ENCODE data around the gene ERN1. TPM values are rescaled to one million over a fixed set of nuclear protein-coding genes. Genes with fewer than 3 reads are reported as not detected.
A peak's percentile ranks its signal among the peaks of the same experiment; 100 is the strongest.

The ERN1 gene
- total RNA-seq, 1 donor from 2014 or later: 52.1 TPM

- H3K27me3 Mint-ChIP-seq: no peaks in the 10 kb centered on the region
- H3K36me3 Mint-ChIP-seq (ENCODE audit: low read depth): peaks cover 83% of the 10 kb centered on the region
- H3K9me3 Mint-ChIP-seq: peaks cover 14% of the 10 kb centered on the region
- peaks cover 28% of the 10 kb centered on the region for H3K4me1 Mint-ChIP-seq
- DNase-seq: no peak
- H3K27ac Mint-ChIP-seq: peak overlapping the region; percentile 29
- H3K4me3 Mint-ChIP-seq: no peak overlapping the region
- intact Hi-C loops (cut with micrococcal nuclease): no loop called here
These were observed 55.9 kb downstream of the ERN1 start for GRCh38 chr17:64073771-64074703.

- intact Hi-C loops (cut with micrococcal nuclease): no loop called here
- Mint-ChIP-seq H3K9me3 (peaks cover 16% of the 10 kb centered on the region), H3K27ac (no peak overlapping the region), H3K4me3 (no peak overlapping the region), H3K4me1 (peaks cover 32% of the 10 kb centered on the region), H3K27me3 (no peaks in the 10 kb centered on the region), H3K36me3 (ENCODE audit: low read depth) (peaks cover 84% of the 10 kb centered on the region)
- DNase-seq: no peak
These were observed 58.8 kb downstream of the ERN1 start for GRCh38 chr17:64071111-64071510.

GRCh38 chr17:64070213-64070612 lies 59.7 kb downstream of the ERN1 start:
- H3K27ac Mint-ChIP-seq: no peak overlapping the region
- no peak for DNase-seq
- H3K36me3 Mint-ChIP-seq (ENCODE audit: low read depth): peaks cover 83% of the 10 kb centered on the region
- peaks cover 30% of the 10 kb centered on the region for H3K4me1 Mint-ChIP-seq
- H3K4me3 Mint-ChIP-seq: no peak overlapping the region
- intact Hi-C loops (cut with micrococcal nuclease): no loop called here
- H3K27me3 Mint-ChIP-seq: no peaks in the 10 kb centered on the region
- peaks cover 16% of the 10 kb centered on the region for H3K9me3 Mint-ChIP-seq

- intact Hi-C loops (cut with micrococcal nuclease): loop anchor here (5.0 kb wide), 1 partner anchor 42 kb away; no protein-coding TSS in a partner anchor
- Mint-ChIP-seq H3K4me3 (no peak overlapping the region), H3K9me3 (peaks cover 16% of the 10 kb centered on the region), H3K27me3 (no peaks in the 10 kb centered on the region), H3K27ac (no peak overlapping the region), H3K4me1 (peaks cover 36% of the 10 kb centered on the region), H3K36me3 (ENCODE audit: low read depth) (peaks cover 86% of the 10 kb centered on the region)
- DNase-seq: no peak
These were observed 60.8 kb downstream of the ERN1 start for GRCh38 chr17:64069143-64069542.

- peak overlapping the region; percentile 92 for H3K27ac Mint-ChIP-seq
- intact Hi-C loops (cut with micrococcal nuclease): loop anchor here (5.0 kb wide), 1 partner anchor 40 kb away; no protein-coding TSS in a partner anchor
- H3K36me3 Mint-ChIP-seq (ENCODE audit: low read depth): peaks cover 89% of the 10 kb centered on the region
- no peaks in the 10 kb centered on the region for H3K27me3 Mint-ChIP-seq
- H3K4me3 Mint-ChIP-seq: peak overlapping the region; percentile 39
- peaks cover 16% of the 10 kb centered on the region for H3K9me3 Mint-ChIP-seq
- DNase-seq: no peak
- peaks cover 46% of the 10 kb centered on the region for H3K4me1 Mint-ChIP-seq
These were observed 62.3 kb downstream of the ERN1 start for GRCh38 chr17:64067657-64068056.

- Mint-ChIP-seq H3K9me3 (peaks cover 16% of the 10 kb centered on the region), H3K27ac (peak overlapping the region; percentile 92), H3K4me3 (peak overlapping the region; percentile 39), H3K4me1 (peaks cover 53% of the 10 kb centered on the region), H3K36me3 (ENCODE audit: low read depth) (peaks cover 85% of the 10 kb centered on the region), H3K27me3 (no peaks in the 10 kb centered on the region)
- intact Hi-C loops (cut with micrococcal nuclease): loop anchor here (5.0 kb wide), 1 partner anchor 39 kb away; no protein-coding TSS in a partner anchor
- peak; percentile 79 for DNase-seq
These were observed 63.2 kb downstream of the ERN1 start for GRCh38 chr17:64066716-64067115.

- no peak overlapping the region for H3K4me3 Mint-ChIP-seq
- intact Hi-C loops (cut with micrococcal nuclease): loop anchor here (5.0 kb wide), 1 partner anchor 38 kb away; no protein-coding TSS in a partner anchor
- peaks cover 68% of the 10 kb centered on the region for H3K4me1 Mint-ChIP-seq
- H3K27ac Mint-ChIP-seq: no peak overlapping the region
- no peaks in the 10 kb centered on the region for H3K27me3 Mint-ChIP-seq
- DNase-seq: no peak
- peaks cover 85% of the 10 kb centered on the region for H3K36me3 Mint-ChIP-seq (ENCODE audit: low read depth)
- peaks cover 9% of the 10 kb centered on the region for H3K9me3 Mint-ChIP-seq
These were observed 64.8 kb downstream of the ERN1 start for GRCh38 chr17:64065161-64065560.

GRCh38 chr17:64064331-64064730 lies 65.6 kb downstream of the ERN1 start:
- no peak for DNase-seq
- Mint-ChIP-seq H3K27me3 (no peaks in the 10 kb centered on the region), H3K36me3 (ENCODE audit: low read depth) (peaks cover 85% of the 10 kb centered on the region), H3K9me3 (peaks cover 5% of the 10 kb centered on the region), H3K4me3 (peak overlapping the region; percentile 20), H3K27ac (peak overlapping the region; percentile 37), H3K4me1 (peaks cover 71% of the 10 kb centered on the region)
- intact Hi-C loops (cut with micrococcal nuclease): no loop called here

GRCh38 chr17:64063766-64064224 lies 66.1 kb downstream of the ERN1 start:
- H3K9me3 Mint-ChIP-seq: peaks cover 5% of the 10 kb centered on the region
- DNase-seq: peak; percentile 84
- H3K27ac Mint-ChIP-seq: peak overlapping the region; percentile 37
- no peak overlapping the region for H3K4me3 Mint-ChIP-seq
- H3K36me3 Mint-ChIP-seq (ENCODE audit: low read depth): peaks cover 84% of the 10 kb centered on the region
- intact Hi-C loops (cut with micrococcal nuclease): loop anchor here (1.0 kb wide), 1 partner anchor 67 kb away; the partner anchor contains the start of gene ERN1
- peaks cover 72% of the 10 kb centered on the region for H3K4me1 Mint-ChIP-seq
- H3K27me3 Mint-ChIP-seq: no peaks in the 10 kb centered on the region

GRCh38 chr17:64063088-64063487 lies 66.9 kb downstream of the ERN1 start:
- peak overlapping the region; percentile 70 for H3K27ac Mint-ChIP-seq
- H3K4me1 Mint-ChIP-seq: peaks cover 73% of the 10 kb centered on the region
- no peak for DNase-seq
- intact Hi-C loops (cut with micrococcal nuclease): loop anchor here (1.0 kb wide), 1 partner anchor 67 kb away; the partner anchor contains the start of gene ERN1
- H3K36me3 Mint-ChIP-seq (ENCODE audit: low read depth): peaks cover 80% of the 10 kb centered on the region
- H3K9me3 Mint-ChIP-seq: no peaks in the 10 kb centered on the region
- H3K27me3 Mint-ChIP-seq: no peaks in the 10 kb centered on the region
- no peak overlapping the region for H3K4me3 Mint-ChIP-seq

GRCh38 chr17:64061178-64061898 lies 68.6 kb downstream of the ERN1 start:
- H3K9me3 Mint-ChIP-seq: no peaks in the 10 kb centered on the region
- H3K4me3 Mint-ChIP-seq: no peak overlapping the region
- peaks cover 67% of the 10 kb centered on the region for H3K4me1 Mint-ChIP-seq
- peaks cover 79% of the 10 kb centered on the region for H3K36me3 Mint-ChIP-seq (ENCODE audit: low read depth)
- intact Hi-C loops (cut with micrococcal nuclease): loop anchor here (2.0 kb wide), 1 partner anchor 59 kb away; no protein-coding TSS in a partner anchor
- peak overlapping the region; percentile 79 for H3K27ac Mint-ChIP-seq
- no peaks in the 10 kb centered on the region for H3K27me3 Mint-ChIP-seq
- no peak for DNase-seq

GRCh38 chr17:64060331-64060730 lies 69.6 kb downstream of the ERN1 start:
- peaks cover 63% of the 10 kb centered on the region for H3K4me1 Mint-ChIP-seq
- H3K4me3 Mint-ChIP-seq: no peak overlapping the region
- H3K36me3 Mint-ChIP-seq (ENCODE audit: low read depth): peaks cover 78% of the 10 kb centered on the region
- no peaks in the 10 kb centered on the region for H3K27me3 Mint-ChIP-seq
- H3K9me3 Mint-ChIP-seq: no peaks in the 10 kb centered on the region
- intact Hi-C loops (cut with micrococcal nuclease): loop anchor here (2.0 kb wide), 1 partner anchor 60 kb away; no protein-coding TSS in a partner anchor
- DNase-seq: no peak
- H3K27ac Mint-ChIP-seq: peak overlapping the region; percentile 69

GRCh38 chr17:64059756-64060155 lies 70.2 kb downstream of the ERN1 start:
- no peak for DNase-seq
- Mint-ChIP-seq H3K4me1 (peaks cover 62% of the 10 kb centered on the region), H3K27me3 (no peaks in the 10 kb centered on the region), H3K4me3 (no peak overlapping the region), H3K9me3 (no peaks in the 10 kb centered on the region), H3K36me3 (ENCODE audit: low read depth) (peaks cover 76% of the 10 kb centered on the region), H3K27ac (peak overlapping the region; percentile 69)
- intact Hi-C loops (cut with micrococcal nuclease): loop anchor here (2.0 kb wide), 1 partner anchor 61 kb away; no protein-coding TSS in a partner anchor
